Measurements from ENCODE around the gene GABRG2.

GABRG2 gene

DNA sequence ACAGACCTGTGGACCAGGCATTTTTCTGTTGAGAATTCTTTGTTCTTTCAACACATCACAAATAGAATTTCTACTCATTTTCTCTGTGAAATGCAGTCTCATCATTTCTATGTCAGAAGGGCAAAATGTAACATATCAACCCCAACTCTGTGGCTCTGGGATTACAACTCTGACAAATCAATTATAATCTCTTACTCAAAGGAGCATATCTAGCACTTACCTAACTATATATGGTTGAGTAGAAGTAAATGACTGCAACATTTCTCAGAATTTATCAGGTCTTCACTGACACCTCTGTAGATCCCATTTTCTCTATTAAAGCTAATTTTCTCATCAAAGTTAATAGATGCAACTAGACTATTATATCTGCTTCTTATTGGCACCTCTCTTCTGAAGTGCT lies 64.8 kb downstream of the GABRG2 start:
- no peak for ATAC-seq
- TF ChIP-seq SNAI2 (CRISPR knock-in tag; IDR thresholded peaks at IDR 0.05) (no peak), TCF4 (CRISPR knock-in tag; IDR thresholded peaks at IDR 0.05; ENCODE audit: borderline replicate concordance) (no peak), ZC3H10 (CRISPR knock-in tag; IDR thresholded peaks at IDR 0.05) (no peak), ZNF565 (CRISPR knock-in tag; conservative IDR thresholded peaks at IDR 0.05; ENCODE audit: low read depth) (no peak), ZFP3 (CRISPR knock-in tag; IDR thresholded peaks at IDR 0.05) (no peak), ZFP30 (CRISPR knock-in tag; IDR thresholded peaks at IDR 0.05) (no peak), ZNF70 (CRISPR knock-in tag; IDR thresholded peaks at IDR 0.05) (no peak)

- TF ChIP-seq ARNTL (CRISPR knock-in tag; IDR thresholded peaks at IDR 0.05; ENCODE audit: borderline replicate concordance, low read depth) (no peak), ZNF565 (CRISPR knock-in tag; conservative IDR thresholded peaks at IDR 0.05; ENCODE audit: low read depth) (no peak), ZNF8 (CRISPR knock-in tag; IDR thresholded peaks at IDR 0.05) (no peak), ZNF70 (CRISPR knock-in tag; IDR thresholded peaks at IDR 0.05) (no peak), GLIS3 (CRISPR knock-in tag; IDR thresholded peaks at IDR 0.05) (no peak), BACH2 (CRISPR knock-in tag; IDR thresholded peaks at IDR 0.05; ENCODE audit: borderline replicate concordance) (no peak), ZFP3 (CRISPR knock-in tag; IDR thresholded peaks at IDR 0.05) (no peak), TOX (CRISPR knock-in tag; IDR thresholded peaks at IDR 0.05; ENCODE audit: borderline replicate concordance) (no peak), TCF4 (CRISPR knock-in tag; IDR thresholded peaks at IDR 0.05; ENCODE audit: borderline replicate concordance) (no peak), OSR1 (CRISPR knock-in tag; IDR thresholded peaks at IDR 0.05) (no peak), PPARA (CRISPR knock-in tag; IDR thresholded peaks at IDR 0.05; ENCODE audit: borderline replicate concordance) (no peak)
- TF ChIP-seq, protein P1, sequence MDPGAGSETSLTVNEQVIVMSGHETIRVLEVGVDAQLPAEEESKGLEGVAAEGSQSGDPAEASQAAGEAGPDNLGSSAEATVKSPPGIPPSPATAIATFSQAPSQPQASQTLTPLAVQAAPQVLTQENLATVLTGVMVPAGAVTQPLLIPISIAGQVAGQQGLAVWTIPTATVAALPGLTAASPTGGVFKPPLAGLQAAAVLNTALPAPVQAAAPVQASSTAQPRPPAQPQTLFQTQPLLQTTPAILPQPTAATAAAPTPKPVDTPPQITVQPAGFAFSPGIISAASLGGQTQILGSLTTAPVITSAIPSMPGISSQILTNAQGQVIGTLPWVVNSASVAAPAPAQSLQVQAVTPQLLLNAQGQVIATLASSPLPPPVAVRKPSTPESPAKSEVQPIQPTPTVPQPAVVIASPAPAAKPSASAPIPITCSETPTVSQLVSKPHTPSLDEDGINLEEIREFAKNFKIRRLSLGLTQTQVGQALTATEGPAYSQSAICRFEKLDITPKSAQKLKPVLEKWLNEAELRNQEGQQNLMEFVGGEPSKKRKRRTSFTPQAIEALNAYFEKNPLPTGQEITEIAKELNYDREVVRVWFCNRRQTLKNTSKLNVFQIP (CRISPR knock-in tag; IDR thresholded peaks at IDR 0.05; ENCODE audit: borderline replicate concordance, low read depth): no peak
- TF ChIP-seq, protein P2, sequence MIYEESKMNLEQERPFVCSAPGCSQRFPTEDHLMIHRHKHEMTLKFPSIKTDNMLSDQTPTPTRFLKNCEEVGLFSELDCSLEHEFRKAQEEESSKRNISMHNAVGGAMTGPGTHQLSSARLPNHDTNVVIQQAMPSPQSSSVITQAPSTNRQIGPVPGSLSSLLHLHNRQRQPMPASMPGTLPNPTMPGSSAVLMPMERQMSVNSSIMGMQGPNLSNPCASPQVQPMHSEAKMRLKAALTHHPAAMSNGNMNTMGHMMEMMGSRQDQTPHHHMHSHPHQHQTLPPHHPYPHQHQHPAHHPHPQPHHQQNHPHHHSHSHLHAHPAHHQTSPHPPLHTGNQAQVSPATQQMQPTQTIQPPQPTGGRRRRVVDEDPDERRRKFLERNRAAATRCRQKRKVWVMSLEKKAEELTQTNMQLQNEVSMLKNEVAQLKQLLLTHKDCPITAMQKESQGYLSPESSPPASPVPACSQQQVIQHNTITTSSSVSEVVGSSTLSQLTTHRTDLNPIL (CRISPR knock-in tag; IDR thresholded peaks at IDR 0.05; ENCODE audit: low read depth): no peak
- ATAC-seq: no peak
These were observed 71.6 kb downstream of the GABRG2 start for GRCh38 chr5:162139190-162139589.

GRCh38 chr5:162154242-162154641 lies 86.7 kb downstream of the GABRG2 start:
- ATAC-seq: no peak
- TF ChIP-seq, protein P1 (CRISPR knock-in tag; IDR thresholded peaks at IDR 0.05; ENCODE audit: borderline replicate concordance, low read depth): no peak
- TF ChIP-seq RARB (CRISPR knock-in tag; IDR thresholded peaks at IDR 0.05) (no peak), TCF4 (CRISPR knock-in tag; IDR thresholded peaks at IDR 0.05; ENCODE audit: borderline replicate concordance) (no peak), OSR1 (CRISPR knock-in tag; IDR thresholded peaks at IDR 0.05) (no peak), ZNF8 (CRISPR knock-in tag; IDR thresholded peaks at IDR 0.05) (no peak)

- TF ChIP-seq ZNF70 (CRISPR knock-in tag; IDR thresholded peaks at IDR 0.05): no peak
These were observed 92.8 kb downstream of the GABRG2 start for GRCh38 chr5:162160401-162160800.

DNA sequence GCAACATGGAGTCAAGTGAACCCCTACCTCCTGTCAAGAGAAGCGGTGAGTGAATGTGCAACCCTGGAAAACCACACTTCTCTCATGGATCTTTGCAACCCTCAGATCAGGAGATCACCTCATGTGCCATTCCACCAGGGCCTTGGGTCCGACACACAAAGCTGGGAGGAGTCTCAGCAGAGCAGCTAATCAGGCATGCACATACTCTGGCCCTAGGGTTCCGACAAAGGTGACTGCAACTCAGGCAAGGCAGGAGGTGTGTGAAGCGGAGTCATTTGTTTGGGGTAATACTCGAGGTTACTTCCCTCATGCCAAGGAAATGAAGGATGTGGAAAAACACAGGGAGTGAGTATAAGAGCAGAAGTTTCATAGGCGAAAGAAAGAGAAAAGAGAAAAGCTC lies 96.1 kb downstream of the GABRG2 start:
- ATAC-seq: no peak
- no peak for TF ChIP-seq ZFP3 (CRISPR knock-in tag; IDR thresholded peaks at IDR 0.05)
- TF ChIP-seq, protein P1 (CRISPR knock-in tag; IDR thresholded peaks at IDR 0.05; ENCODE audit: borderline replicate concordance, low read depth): no peak
- no peak for TF ChIP-seq PPARA (CRISPR knock-in tag; IDR thresholded peaks at IDR 0.05; ENCODE audit: borderline replicate concordance)
- no peak for TF ChIP-seq TOX (CRISPR knock-in tag; IDR thresholded peaks at IDR 0.05; ENCODE audit: borderline replicate concordance)
- no peak for TF ChIP-seq ARNTL (CRISPR knock-in tag; IDR thresholded peaks at IDR 0.05; ENCODE audit: borderline replicate concordance, low read depth)
- TF ChIP-seq SNAI2 (CRISPR knock-in tag; IDR thresholded peaks at IDR 0.05): no peak
- TF ChIP-seq RARB (CRISPR knock-in tag; IDR thresholded peaks at IDR 0.05): no peak
- TF ChIP-seq, protein P3, sequence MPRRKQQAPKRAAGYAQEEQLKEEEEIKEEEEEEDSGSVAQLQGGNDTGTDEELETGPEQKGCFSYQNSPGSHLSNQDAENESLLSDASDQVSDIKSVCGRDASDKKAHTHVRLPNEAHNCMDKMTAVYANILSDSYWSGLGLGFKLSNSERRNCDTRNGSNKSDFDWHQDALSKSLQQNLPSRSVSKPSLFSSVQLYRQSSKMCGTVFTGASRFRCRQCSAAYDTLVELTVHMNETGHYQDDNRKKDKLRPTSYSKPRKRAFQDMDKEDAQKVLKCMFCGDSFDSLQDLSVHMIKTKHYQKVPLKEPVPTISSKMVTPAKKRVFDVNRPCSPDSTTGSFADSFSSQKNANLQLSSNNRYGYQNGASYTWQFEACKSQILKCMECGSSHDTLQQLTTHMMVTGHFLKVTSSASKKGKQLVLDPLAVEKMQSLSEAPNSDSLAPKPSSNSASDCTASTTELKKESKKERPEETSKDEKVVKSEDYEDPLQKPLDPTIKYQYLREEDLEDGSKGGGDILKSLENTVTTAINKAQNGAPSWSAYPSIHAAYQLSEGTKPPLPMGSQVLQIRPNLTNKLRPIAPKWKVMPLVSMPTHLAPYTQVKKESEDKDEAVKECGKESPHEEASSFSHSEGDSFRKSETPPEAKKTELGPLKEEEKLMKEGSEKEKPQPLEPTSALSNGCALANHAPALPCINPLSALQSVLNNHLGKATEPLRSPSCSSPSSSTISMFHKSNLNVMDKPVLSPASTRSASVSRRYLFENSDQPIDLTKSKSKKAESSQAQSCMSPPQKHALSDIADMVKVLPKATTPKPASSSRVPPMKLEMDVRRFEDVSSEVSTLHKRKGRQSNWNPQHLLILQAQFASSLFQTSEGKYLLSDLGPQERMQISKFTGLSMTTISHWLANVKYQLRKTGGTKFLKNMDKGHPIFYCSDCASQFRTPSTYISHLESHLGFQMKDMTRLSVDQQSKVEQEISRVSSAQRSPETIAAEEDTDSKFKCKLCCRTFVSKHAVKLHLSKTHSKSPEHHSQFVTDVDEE (CRISPR knock-in tag; IDR thresholded peaks at IDR 0.05): no peak
- TF ChIP-seq ISL1 (CRISPR knock-in tag; IDR thresholded peaks at IDR 0.05): no peak
- TF ChIP-seq OSR1 (CRISPR knock-in tag; IDR thresholded peaks at IDR 0.05): no peak
- TF ChIP-seq BACH2 (CRISPR knock-in tag; IDR thresholded peaks at IDR 0.05; ENCODE audit: borderline replicate concordance): no peak
- no peak for TF ChIP-seq ZNF70 (CRISPR knock-in tag; IDR thresholded peaks at IDR 0.05)
- no peak for TF ChIP-seq PATZ1 (CRISPR knock-in tag; IDR thresholded peaks at IDR 0.05; ENCODE audit: borderline replicate concordance)
- no peak for TF ChIP-seq ZFP30 (CRISPR knock-in tag; IDR thresholded peaks at IDR 0.05)

More at GRCh38 chr5:162160401-162160800, 92.8 kb downstream of the GABRG2 start:
- ATAC-seq: no peak
